KMS-11 (cell line): ENCODE data around the gene SIVA1.

ENCODE experiments used
- H2AFZ ChIP-seq: fragments of 200-600 bp; sonication (generic); 2 replicates; pipeline ENCODE4 v1.6.1; 2016; ENCODE audit warnings: antibody characterized with exemption, mixed run types, low read depth
- H3K27ac ChIP-seq: fragments of 200-600 bp; sonication (generic); 2 replicates; pipeline ENCODE4 v1.6.1; 2016; ENCODE audit warnings: mild to moderate bottlenecking, mixed run types
- H3K27me3 ChIP-seq: fragments of 200-600 bp; sonication (generic); 2 replicates; pipeline ENCODE4 v1.6.1; 2017; ENCODE audit warnings: mild to moderate bottlenecking, low read depth, mixed run types, moderate library complexity; ENCODE audit not compliant: insufficient read depth
- H3K36me3 ChIP-seq: fragments of 200-600 bp; sonication (generic); 2 replicates; pipeline ENCODE4 v1.6.1; 2017; ENCODE audit warnings: mild to moderate bottlenecking, mixed run types; ENCODE audit not compliant: insufficient read depth
- H3K4me1 ChIP-seq: fragments of 200-600 bp; sonication (generic); 2 replicates; pipeline ENCODE4 v1.6.1; 2016; ENCODE audit warnings: mild to moderate bottlenecking, low read depth, mixed run types; ENCODE audit not compliant: poor library complexity, severe bottlenecking
- H3K4me2 ChIP-seq: fragments of 200-600 bp; sonication (generic); 2 replicates; pipeline ENCODE4 v1.7.0; 2016; ENCODE audit warnings: mild to moderate bottlenecking, mixed run types
- H3K4me3 ChIP-seq: fragments of 200-600 bp; sonication (generic); IDR thresholded peaks from 2 replicates; pipeline ENCODE4 v1.6.1; 2017; ENCODE audit warnings: low read depth, low read length, mixed read lengths; ENCODE audit not compliant: insufficient read depth
- H3K79me2 ChIP-seq: fragments of 200-600 bp; sonication (generic); 2 replicates; pipeline ENCODE4 v1.6.1; 2016; ENCODE audit warnings: low read depth, mixed run types; ENCODE audit not compliant: insufficient read depth
- H3K9ac ChIP-seq: fragments of 200-600 bp; sonication (generic); 2 replicates; pipeline ENCODE4 v1.6.1; 2016; ENCODE audit warnings: mild to moderate bottlenecking, mixed run types
- H4K20me1 ChIP-seq: fragments of 200-600 bp; sonication (generic); 2 replicates; pipeline ENCODE4 v1.6.1; 2016; ENCODE audit warnings: mild to moderate bottlenecking, mixed run types; ENCODE audit not compliant: insufficient read depth
- TF ChIP-seq, protein P1 (sequence below): fragments of 200-600 bp; sonication (generic); conservative IDR thresholded peaks from 2 replicates; pipeline ENCODE4 v1.6.1; 2017; ENCODE audit warnings: low read depth, mild to moderate bottlenecking, antibody characterized with exemption, low read length, moderate library complexity, mixed read lengths

SIVA1 gene

DNA sequence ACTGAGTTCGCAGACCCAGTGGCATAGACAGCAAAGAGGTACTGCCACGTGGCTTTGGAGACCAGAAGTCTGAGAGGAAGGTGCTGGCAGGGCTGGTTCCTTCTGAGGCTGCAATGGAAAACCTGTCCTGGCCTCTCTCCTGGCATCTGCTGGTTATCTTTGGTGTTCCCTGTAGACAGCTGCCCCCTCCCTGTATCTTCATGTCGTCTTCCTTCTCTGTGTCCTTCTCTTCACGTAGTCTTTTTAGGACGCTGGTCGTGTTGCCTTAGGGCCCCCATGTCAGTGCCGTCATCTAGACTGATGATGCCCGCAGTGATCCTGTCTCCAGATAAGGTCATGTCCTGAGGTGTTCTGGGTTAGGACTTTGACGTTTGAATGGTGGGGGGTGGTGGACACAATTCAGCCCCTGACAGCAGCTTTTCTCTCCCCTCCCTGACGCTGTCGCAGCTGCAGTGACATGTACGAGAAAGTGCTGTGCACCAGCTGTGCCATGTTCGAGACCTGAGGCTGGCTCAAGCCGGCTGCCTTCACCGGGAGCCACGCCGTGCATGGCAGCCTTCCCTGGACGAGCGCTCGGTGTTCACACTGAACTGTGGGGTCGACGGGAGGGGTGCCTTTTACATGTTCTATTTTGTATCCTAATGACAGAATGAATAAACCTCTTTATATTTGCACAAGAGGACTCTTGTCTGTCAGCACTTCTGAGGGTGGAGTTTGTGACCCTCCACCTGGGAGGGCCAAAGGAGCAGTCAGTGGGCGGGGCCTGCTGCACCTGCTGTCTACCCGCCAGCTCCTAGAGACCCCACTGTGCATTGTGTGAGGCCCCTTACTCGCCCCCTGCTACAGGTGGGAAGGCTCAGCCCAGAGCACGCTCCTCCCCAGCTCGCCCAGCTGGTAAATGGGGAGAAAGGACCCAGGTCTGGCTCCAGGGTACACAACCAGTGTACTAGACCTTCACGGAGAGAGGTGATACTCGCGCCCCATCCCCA, 6.3 kb downstream of the SIVA1 start:
- Histone ChIP-seq H3K27ac (no peak overlapping the region), H3K36me3 (no peaks in the 10 kb centered on the region), H3K79me2 (peaks cover 8% of the 10 kb centered on the region; the same call in 1 of the 2 replicates), H3K27me3 (no peaks in the 10 kb centered on the region), H2AFZ (no peak overlapping the region), H4K20me1 (no peaks in the 10 kb centered on the region), H3K4me2 (no peak overlapping the region), H3K4me1 (peaks cover 5% of the 10 kb centered on the region), H3K9ac (no peak overlapping the region), H3K4me3 (no peak overlapping the region)
- TF ChIP-seq, protein P1, sequence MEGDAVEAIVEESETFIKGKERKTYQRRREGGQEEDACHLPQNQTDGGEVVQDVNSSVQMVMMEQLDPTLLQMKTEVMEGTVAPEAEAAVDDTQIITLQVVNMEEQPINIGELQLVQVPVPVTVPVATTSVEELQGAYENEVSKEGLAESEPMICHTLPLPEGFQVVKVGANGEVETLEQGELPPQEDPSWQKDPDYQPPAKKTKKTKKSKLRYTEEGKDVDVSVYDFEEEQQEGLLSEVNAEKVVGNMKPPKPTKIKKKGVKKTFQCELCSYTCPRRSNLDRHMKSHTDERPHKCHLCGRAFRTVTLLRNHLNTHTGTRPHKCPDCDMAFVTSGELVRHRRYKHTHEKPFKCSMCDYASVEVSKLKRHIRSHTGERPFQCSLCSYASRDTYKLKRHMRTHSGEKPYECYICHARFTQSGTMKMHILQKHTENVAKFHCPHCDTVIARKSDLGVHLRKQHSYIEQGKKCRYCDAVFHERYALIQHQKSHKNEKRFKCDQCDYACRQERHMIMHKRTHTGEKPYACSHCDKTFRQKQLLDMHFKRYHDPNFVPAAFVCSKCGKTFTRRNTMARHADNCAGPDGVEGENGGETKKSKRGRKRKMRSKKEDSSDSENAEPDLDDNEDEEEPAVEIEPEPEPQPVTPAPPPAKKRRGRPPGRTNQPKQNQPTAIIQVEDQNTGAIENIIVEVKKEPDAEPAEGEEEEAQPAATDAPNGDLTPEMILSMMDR: no peak

GRCh38 chr14:104765517-104765916, 12.6 kb downstream of the SIVA1 start:
- TF ChIP-seq, protein P1: no peak
- Histone ChIP-seq H3K4me2 (no peak overlapping the region), H3K4me3 (no peak overlapping the region)

DNA sequence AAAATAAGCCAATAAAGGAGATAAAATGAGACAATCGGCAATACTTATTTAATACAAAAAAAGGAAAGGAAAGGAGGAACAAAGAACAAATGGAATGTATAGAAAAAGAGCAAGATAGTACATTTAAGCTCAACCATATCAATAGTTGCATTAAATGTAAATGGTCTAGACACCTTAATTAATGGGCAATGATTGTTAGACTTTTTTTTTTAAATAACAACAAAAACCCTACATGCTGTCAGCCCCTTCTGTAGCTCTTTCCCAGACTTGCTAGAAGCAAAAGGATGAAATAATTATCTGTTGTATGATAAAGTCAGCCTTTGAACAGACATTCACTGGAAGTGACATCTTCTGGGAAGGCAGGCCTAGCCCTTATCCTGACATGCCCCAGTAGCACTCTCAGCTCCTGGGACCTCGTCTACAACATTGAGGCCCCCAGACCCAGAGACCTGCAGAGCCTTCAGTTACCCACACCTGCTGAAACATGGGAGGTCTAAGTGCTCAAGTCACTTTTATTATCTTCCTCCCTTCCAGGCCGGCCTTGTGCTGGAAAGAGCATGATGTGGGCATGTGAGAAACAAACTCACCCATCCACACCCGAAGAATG, 13.4 kb downstream of the SIVA1 start:
- no peaks in the 10 kb centered on the region for H3K27me3 ChIP-seq
- TF ChIP-seq, protein P1: no peak
- no peak overlapping the region for H3K27ac ChIP-seq
- H3K4me1 ChIP-seq: no peaks in the 10 kb centered on the region
- H3K4me2 ChIP-seq: no peak overlapping the region
- H3K9ac ChIP-seq: no peak overlapping the region
- H3K4me3 ChIP-seq: no peak overlapping the region
- no peaks in the 10 kb centered on the region for H3K36me3 ChIP-seq
- no peak overlapping the region for H2AFZ ChIP-seq
- H3K79me2 ChIP-seq: no peaks in the 10 kb centered on the region
- H4K20me1 ChIP-seq: no peaks in the 10 kb centered on the region

More at GRCh38 chr14:104765517-104765916, 12.6 kb downstream of the SIVA1 start:
- Histone ChIP-seq H4K20me1 (no peaks in the 10 kb centered on the region), H3K27ac (no peak overlapping the region), H3K27me3 (no peaks in the 10 kb centered on the region), H3K9ac (no peak overlapping the region), H3K4me1 (no peaks in the 10 kb centered on the region), H3K36me3 (no peaks in the 10 kb centered on the region), H2AFZ (no peak overlapping the region), H3K79me2 (no peaks in the 10 kb centered on the region)

DNA sequence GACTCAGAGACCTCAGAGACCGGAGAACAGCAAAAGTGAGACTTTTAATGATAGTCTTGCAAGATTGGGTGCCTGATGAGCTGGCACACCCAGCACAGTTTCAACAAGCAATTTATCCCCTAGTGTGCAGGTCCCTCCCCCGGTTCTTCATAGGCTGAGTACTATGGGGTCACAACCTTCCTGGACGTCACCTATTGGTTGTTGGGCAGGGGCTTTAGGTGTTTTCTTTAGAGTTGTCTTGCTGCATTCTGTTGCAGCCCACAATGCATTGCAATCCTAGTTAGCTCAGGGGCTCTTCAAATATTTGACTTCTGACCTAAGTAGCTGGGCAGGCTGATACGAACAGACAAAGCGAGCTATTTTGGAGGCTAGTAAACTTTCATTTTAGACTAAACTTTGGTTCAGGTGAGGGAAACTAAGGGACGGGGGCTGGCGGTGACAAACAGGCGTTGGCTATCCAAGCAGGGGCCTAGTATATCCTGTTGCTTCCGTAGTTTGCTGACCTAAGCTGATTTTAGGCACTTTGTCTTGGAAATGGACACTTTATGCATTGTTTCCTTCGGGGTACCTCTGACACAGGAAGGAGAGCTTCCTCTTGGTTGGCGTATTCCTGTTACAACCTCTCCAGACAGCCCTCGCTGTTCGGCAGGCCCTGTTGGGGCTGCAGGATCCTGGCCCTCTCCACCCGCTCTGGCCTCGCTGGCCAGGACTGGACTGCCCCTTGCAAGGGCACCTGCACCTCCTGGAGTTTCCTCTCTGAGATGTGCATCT, 14.1 kb downstream of the SIVA1 start:
- H3K4me2 ChIP-seq: no peak overlapping the region
- no peak overlapping the region for H3K27ac ChIP-seq

More for the DNA sequence above, 14.1 kb downstream of the SIVA1 start:
- H2AFZ ChIP-seq: no peak overlapping the region
- no peaks in the 10 kb centered on the region for H3K79me2 ChIP-seq
- H3K9ac ChIP-seq: no peak overlapping the region
- no peaks in the 10 kb centered on the region for H3K4me1 ChIP-seq
- no peaks in the 10 kb centered on the region for H3K36me3 ChIP-seq
- H3K27me3 ChIP-seq: no peaks in the 10 kb centered on the region
- no peaks in the 10 kb centered on the region for H4K20me1 ChIP-seq
- TF ChIP-seq, protein P1: no peak
- H3K4me3 ChIP-seq: no peak overlapping the region
